SKM-1 (cell line): ENCODE measurements around the gene TCF3.
A peak's percentile ranks its signal among the peaks of the same experiment; 100 is the strongest.

Experiments
- DNase-seq: peaks from one replicate; lab custom pipeline; 2025; ENCODE audit not compliant: unreplicated experiment; lab: John Stamatoyannopoulos, UW

TCF3 gene

DNA sequence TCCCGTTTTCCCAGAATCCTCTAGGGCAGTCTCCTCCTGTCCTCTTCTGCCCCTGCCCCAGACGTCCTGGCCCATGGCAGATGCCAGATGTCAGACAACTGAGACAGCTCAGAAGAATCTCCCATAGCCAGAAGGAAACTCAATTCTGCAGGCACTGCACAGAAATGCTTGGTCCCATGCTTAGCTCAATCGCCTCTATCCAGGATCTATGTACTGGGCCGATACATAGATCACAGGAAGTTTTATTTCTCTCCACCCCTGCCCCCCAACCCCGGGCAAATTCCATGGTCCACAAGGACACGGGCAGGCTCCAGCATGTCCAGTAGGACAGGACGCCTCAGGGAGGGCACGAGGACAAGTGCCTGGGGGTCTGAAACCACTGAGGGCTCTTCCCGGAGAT lies 64.5 kb downstream of the TCF3 start:
- no peak for DNase-seq

DNA sequence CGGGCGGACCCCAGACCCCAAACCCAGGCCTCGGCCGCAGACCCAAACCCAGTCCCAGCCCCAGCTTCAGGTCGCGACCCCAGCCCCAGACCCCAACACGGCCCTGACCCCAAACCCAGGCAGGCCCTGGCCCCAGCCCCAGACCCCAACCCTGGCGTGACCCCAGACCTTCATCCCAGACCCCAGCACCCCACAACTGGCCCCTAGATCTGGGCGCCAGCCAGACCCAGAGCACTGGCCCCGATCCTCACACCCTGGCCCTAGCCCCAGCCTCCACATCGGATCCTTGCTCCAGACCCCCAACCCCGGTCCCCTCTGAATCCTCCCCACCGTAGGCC lies 67.2 kb downstream of the TCF3 start:
- DNase-seq: no peak

DNA sequence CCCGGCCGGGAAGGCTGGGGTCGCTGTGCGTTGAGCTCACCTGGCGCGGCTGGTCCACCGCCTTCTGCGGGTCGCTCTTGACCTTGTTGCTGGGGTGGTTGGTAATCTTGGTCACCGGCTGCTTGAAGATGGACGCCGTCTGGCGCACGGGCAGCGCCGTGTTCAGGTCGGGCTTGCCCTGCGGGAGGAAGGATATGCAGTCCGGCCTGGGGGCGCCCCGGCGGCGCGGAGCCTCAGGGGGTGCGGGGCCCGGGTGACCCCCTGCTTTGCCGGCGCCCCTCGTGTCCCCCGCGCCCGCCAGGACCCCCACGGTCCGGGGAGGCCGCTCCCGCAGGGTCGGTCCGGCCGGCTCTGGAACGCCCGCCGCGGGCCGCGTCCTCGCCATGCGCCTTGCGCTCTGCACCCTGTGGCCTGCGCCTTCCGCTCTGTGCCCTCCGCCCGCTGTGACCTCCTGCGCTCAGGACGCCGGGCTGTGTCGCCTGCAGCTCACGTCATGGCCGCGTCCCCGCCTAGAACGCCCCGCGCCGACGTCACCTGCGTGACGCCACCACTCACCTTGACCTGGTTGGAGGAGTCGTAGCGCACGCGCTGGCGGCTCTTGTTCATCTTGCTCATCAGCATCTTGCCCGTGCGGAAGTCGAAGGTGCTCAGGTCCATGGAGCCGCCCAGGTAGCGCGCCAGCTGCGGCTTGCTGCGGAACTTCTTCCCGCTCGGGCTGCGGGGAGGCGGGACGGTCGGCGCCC lies 67.7 kb downstream of the TCF3 start:
- no peak for DNase-seq

DNA sequence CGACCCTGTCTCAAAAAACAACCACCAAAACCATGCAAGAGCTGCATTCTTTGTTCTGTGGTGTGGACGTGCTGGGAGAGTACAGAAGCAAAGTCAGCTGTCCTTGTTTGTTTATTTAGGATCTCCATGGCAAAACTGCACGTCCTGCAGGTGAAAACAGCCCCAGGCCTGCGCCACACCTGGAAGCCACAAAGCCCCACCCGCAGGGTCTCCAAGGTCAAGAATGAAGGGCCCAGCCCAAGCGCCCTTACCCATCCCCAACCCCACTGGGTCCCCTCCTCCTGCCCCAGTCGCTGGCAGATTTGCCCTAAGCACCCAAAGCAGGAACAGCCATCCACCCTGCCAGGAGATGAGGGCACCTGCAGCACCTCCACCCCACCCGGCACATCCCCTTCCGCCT lies 70.2 kb downstream of the TCF3 start:
- DNase-seq: no peak

DNA sequence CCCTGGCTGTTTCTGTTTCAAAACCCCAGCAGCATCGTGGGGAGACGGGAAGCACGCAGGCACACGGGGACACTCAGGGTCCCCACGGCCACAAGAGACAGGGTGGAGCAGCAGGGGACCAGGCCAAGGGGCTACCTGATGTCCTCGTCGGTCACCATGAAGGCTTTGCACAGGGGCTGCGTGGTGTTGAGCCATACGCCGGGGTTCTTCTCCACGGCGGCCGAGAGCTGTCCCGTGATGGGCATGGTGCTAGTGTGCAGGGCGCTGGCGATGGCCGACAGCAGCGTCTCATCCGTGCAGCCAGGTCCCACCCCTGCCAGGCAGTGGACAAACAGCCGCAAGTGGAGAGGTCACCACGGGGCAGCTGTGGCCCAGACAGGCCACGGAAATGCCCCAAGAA lies 71.5 kb downstream of the TCF3 start:
- DNase-seq: no peak

DNA sequence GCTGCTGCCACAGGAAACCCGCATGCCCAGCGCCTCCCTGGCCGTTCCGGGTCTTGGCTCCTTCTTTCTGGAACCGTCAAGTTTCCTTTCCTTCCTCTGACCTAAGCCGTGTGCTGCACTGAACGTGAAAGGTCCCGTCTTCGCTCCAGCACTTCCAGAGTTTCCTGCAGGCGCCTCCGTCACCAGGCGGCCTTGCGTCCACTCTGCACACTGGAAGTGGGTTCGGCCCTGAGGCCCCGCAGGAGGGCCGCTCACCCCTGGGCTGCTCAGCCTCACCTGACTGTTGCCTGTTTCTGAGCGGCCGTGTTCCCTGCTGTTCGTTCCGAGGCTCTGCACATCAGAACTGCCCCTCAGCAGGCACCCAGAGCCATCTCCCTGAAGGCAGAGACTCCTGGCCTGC lies 72.0 kb downstream of the TCF3 start:
- no peak for DNase-seq

DNA sequence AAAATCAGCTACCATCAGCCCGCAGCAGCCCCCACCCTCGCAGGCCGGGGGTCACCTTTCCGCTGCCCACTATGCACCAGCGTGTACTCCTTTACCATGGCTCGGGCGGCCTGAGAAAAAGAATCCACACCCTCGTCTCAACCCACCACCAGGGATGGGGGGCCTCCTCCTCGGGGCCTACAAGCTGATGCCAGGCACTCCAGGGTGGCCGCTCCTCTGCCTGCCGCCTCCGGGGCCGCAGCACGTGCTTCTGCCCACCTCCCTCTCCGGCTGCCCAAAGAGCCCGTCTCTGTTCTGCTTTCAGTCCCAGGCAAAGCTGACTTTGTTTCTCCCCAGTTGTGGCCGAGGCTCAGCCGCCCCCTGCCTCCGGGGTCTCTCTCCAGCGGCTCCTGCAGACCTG lies 73.2 kb downstream of the TCF3 start:
- DNase-seq: no peak

DNA sequence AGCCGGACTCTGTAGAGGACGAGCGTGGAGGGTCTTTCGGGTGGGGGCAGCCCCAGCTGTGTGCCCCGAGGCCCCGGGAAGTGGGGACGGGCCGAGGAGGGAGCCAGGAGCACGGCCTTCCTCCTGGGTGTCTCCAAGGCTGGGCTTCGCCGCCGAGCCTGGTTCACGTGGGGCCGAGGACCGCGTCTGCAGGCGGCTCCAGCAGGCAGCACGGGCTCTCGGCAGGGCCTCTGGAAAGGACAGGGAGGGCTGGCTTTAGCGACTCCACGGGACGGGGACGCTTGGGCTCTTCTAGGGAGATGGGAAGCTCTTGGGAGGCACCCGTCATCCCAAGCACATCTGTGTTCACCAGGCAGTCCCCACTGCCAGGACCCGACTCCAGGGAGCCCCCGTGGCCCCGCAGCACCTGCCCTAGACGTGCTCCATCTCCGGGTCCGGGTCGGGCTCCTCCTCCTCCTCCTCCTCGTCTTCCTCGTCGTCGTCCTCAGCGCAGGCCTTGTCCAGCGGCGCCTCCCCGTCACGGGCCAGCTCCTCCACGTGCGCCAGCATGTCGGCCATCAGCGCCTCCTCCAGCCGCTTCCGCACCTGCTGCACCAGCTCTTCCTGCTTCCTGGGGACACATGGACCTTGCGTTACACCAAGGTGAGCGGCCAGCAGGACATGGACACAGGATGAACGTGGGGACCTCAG lies 74.3 kb downstream of the TCF3 start:
- no peak for DNase-seq

DNA sequence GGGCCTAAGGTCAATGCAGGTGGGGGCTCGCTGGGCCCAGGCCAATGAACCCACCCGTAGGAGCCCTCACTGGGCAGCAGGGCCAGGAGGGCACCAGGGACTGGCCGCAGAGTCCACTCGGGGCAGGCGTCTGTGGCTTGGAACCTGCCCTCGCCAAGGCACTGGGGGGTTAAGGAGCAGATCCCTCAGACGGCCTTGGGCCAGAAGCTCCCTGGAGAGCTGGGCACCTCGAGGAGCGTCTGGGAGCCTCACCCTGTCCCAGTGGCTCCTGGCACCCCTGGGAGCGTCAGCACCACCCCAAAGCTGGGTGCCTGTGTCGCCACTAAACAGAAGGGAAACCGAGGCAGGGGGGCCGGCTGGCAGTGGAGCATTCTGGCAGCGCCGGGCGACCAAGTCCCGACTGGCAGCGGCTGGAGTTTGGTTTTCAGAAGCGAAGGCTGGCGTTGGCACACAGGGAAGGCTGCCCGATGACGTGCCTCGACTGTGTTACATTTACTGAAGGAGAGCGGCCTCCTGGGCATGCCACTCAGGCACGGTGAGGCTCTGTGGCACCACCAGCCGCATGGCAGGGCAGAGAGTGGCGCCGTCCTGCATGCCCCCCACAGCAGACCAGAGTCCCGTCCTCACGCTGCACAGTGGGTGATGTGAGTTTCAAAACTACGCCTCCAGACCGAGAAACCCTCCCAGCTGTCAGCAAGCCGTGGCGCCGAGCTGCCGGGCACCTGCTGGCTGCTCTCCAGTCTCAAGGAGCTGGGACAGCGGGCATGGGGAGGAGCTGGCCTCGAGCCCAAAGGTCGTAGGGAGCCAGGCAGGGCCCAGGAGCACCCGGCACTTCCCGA lies 75.1 kb downstream of the TCF3 start:
- no peak for DNase-seq

DNA sequence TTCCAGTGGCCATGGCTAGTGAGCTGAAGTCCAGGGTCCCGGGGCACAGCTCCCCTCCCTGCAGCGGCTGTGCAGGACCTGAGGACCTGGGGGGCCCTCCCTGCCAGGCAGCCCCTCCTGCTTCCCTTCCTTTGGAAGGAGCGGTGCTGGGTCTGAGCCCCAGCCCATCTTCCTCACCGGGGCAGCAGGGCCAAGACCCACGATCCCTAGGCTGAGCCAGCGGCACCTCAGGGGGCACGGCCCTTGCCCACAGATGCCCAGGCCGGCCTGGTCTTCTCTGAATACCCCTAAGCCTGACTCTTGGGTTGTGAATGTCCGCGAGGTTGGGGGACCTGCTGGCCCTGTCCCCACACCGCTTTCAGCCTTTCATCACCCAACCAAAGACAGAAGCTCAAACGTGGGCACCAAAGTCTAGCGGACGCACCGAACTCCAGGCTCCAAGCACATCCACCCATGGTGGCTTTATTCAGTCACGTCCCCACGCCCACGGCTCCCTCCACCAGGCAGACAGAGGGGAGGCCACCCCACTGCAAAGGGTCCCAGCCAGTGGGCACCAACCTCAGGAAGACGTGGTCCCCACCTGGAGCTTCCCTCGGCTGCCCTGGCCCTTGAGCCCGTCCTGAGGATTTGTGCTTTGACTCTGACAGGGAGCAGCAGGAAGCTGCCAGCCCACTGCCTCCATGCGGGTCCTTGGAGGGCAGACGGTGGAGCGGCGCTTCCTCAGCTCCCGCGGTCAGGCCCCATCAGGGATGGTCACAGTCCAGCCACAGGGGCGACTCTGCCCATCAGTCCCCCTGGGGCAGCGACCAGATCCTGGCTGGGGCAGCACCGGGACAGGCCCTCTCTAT lies 75.9 kb downstream of the TCF3 start:
- DNase-seq: no peak

DNA sequence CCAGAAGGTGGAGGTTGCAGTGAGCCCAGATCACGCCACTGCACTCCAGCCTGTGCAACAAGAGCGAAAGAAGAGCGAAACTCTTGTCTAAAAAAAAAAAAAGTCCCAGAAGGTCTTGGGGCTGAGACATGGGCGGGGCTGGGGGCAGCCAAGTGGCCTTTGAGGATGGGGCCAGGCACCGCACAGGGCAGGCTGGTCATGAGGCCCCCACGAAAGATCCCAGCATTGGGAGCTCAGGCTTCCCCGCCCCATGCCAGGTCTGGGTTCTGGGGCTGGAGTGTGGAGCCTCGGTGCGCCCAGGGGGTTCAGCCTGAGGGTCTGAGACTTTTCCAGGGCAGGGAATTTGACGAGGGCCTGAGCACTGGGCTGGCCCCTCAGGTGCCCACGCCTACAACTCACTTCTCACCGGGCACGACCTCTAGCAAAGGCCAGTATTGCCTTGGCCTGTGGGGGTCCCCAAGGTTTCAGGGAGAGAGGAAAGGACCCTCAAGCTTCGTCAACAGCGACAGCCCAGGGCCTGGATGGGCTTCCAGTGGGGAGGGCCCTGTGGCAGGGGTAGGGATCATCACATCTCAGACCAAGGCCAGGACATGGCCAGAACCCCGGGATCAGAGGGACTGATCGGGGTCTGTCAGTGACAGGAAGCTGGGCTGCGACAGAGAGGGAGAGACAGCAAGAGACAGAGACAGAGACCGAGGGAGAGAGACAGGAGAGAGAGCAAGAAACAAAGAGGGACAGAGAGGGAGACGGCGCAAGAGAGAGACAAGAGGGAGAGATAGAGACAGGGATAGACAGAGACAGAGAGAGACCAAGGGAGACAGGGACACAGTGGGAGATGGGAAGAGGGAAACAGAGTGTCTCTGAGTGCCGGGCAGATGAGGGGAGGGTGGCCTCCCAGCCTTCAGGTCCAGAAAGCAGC lies 76.8 kb downstream of the TCF3 start:
- DNase-seq: no peak

DNA sequence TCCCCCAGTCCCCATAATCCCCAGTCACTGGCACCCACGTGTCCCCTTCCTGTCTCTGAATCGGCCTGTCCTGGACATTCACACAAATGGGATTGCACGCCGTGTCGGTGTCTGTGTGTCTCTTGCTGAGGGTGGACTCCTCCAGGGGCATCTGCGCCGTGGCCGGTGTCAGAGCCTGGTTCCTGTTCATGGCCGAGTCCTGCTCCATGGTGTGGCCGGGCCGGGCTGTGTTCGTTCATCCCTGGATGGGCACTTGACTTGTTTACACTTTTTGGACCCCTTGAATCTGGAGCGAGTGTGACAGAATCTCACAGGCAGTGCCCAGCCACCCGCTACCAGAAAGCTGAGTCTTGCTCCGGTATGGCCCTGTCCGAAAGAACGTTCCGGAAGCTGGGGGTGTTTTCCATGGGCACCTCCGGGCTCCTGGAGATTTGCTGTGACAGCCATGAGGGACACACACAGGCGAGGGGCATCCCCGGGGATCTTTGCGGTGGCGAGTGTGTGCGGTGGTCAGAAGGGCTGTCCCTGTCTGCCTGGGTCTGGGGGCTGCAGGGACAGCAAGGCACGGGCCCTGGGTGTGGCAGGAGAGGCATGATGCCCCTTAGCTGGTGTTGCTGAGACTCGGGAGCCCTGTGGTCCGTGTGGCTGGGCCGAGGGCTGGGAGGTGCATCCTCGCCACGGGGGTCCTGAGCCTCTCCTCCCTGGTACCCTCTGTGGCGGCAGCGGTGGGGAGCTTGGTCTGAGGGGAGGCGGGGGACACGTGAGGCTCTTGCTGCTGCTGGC lies 77.9 kb downstream of the TCF3 start:
- no peak for DNase-seq

DNA sequence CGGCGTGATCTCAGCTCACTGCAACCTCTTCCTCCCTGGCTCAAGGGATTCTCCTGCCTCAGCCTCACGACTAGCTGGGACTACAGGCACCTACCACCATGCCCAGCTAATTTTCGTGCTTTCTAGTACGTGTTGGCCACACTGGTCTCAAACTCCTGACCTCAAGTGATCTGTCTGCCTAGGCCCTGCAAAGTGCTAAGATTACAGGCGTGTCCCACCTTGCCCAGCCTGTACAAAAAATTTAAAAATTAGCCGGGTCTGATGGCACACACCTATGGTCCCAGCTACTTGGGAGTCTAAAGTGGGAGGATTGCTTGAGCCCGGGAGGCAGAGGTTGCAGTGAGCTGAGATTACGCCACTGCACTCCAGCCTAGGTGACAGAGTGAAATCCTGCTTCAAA lies 79.6 kb downstream of the TCF3 start:
- no peak for DNase-seq

DNA sequence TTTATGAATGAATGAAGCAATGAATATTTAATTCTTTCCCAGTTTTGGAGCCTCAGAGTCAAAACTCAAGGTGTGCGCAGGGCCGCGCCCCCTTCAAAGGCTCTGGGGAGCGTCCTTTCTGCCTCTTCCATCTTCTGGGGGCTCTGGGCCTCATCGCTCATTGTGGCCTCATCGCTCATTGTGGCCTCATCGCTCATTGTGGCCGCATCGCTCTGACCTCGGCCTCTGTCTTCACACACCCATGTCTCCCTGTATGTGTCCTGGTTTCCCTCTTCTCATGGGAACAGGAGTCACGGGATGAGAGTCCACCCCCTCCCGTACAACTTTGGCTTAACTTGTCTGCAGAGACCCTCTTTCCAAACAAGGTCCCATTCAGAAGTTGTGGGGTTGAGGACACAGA lies 81.1 kb downstream of the TCF3 start:
- DNase-seq: no peak

DNA sequence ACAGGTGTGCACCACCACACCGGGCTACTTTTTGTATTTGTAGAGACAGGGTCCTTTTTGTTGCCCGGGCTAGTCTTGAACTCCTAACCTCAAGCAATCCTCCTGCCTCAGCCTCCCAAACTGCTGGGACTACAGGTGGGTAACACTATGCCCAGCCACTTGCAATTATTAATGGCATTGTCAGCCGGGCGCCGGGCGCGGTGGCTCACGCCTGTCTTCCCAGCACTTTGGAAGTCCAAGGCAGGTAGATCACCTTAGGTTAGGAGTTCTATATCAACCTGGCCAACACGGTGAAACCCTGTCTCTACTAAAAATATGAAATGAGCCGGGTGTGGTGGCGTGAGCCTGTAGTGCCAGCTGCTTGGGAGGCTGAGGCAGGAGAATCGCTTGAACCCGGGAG lies 81.6 kb downstream of the TCF3 start:
- DNase-seq: no peak

DNA sequence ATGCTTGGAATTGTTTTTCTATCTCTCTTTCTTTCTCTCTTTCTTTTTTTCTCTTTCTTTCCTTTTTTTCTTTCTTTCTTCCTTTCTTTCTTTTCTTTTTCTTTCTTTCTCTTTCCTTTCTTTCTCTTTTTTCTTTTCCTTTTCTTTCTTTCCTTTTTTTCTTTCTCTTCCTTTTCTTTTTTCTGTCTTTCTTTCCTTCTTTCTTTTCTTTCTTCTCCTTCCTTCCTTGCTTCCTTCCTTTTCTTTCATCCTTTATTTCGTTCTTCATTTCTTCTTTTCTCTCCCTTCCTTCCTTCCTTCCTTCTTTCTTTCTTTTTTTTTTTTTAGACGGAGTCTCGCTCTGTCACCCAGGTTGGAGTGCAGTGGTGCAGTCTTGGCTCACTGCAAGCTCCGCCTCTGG lies 82.4 kb downstream of the TCF3 start:
- DNase-seq: no peak

DNA sequence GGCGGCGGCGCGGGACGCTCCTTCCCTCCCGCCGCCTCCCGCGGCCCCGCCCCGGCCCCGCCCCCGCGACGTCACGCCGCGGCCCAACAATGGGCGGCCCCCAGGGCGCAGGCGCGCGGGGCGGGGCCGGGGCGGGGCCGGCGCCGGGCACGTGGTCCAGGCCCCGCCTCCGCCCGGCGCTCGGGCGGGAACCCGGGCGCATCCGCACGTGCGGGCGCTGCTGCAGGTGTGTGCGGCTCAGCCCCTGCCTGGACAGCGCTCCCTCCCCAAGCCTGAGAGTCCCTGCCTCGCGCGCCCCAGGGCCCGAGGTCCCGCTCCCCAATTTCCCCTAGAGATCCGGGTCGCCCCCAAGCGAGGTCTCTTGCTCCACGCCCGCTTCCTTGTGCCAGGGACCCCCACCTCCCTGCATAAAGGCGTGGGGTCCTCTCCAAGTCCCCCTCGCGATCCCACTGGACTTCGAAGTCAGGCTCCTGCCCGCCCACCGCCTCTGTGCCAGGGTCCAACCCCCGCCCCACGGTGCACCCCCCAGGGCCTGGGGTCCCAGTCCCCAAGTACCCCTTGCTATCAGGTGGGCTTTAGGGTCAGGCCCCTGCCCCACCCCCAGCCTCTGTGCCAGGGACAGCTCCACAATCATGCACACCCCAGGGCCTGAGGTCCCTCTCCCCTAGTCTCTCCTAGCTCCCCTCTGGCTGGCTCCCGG lies 83.9 kb downstream of the TCF3 start, which contains the start of gene MEX3D:
Gene MEX3D (minus strand): TSS at position 6 of the 700 bp plus-strand sequence. CDS start 267 bp downstream, outside the sequence.
- DNase-seq: peak; percentile 32

DNA sequence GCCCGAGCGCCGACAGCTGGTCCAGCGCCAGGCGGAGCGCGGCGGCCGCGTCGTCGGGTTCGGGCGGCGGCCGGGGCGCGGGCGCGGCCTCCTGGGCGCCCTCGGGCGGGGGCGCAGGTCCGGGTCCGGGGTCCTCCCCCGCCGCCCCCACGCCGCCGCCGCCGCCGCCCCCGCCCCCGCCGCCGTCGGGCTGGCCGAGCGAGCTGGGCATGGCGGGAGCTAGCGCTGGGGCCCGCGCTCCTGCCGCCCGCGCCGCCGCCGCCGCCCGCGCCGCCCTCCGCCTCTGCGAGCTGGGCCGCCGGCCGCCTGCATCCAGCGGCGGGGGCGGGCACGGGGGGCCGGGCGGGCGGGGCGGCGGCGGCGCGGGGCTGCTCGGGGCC lies 84.6 kb downstream of the TCF3 start:
- DNase-seq: no peak
